Ramos (cell line): Measurements from ENCODE around the gene UNC5CL.

Experiments
- in situ Hi-C: fragments of 300-500 bp; cut with MboI; formaldehyde crosslinking; loops from one replicate; pipeline ENCODE4 v1.14.3; 2022; ENCODE audit warnings: low sequenced_read_pairs; ENCODE audit not compliant: unreplicated experiment

UNC5CL gene

GRCh38 chr6:41064841-41065240, 25.8 kb upstream of the UNC5CL start:
- in situ Hi-C loops, result no loop called here

GRCh38 chr6:41063884-41064285, 24.9 kb upstream of the UNC5CL start:
- in situ Hi-C loops, result no loop called here

GRCh38 chr6:41062056-41062455, 23.0 kb upstream of the UNC5CL start:
- in situ Hi-C loops, result no loop called here

GRCh38 chr6:41061196-41061726, 22.2 kb upstream of the UNC5CL start:
- in situ Hi-C loops, result no loop called here

GRCh38 chr6:41059556-41059955, 20.5 kb upstream of the UNC5CL start:
- in situ Hi-C loops, result no loop called here

- in situ Hi-C loops, result no loop called here
Observed at GRCh38 chr6:41058783-41059181, 19.8 kb upstream of the UNC5CL start.

GRCh38 chr6:41056768-41057490, 17.9 kb upstream of the UNC5CL start:
- in situ Hi-C loops, result no loop called here

- in situ Hi-C loops, result no loop called here
Observed at GRCh38 chr6:41055149-41055548, 16.1 kb upstream of the UNC5CL start.

- in situ Hi-C loops, result no loop called here
Observed at GRCh38 chr6:41054511-41054910, 15.5 kb upstream of the UNC5CL start.

- in situ Hi-C loops, result no loop called here
Observed at GRCh38 chr6:41053041-41053440, 14.0 kb upstream of the UNC5CL start, which contains the start of gene APOBEC2. TSS of gene APOBEC2 (plus strand) at chr6:41053202. CDS start at chr6:41053348, 146 bp downstream.

GRCh38 chr6:41051873-41052272, 12.9 kb upstream of the UNC5CL start:
- in situ Hi-C loops, result no loop called here

- in situ Hi-C loops, result no loop called here
Observed at GRCh38 chr6:41050536-41050935, 11.5 kb upstream of the UNC5CL start.

- in situ Hi-C loops, result no loop called here
Observed at GRCh38 chr6:41049955-41050354, 10.9 kb upstream of the UNC5CL start.

GRCh38 chr6:41049521-41049920, 10.5 kb upstream of the UNC5CL start:
- in situ Hi-C loops, result no loop called here

- in situ Hi-C loops, result no loop called here
Observed at GRCh38 chr6:41047745-41048732, 9.0 kb upstream of the UNC5CL start.

- in situ Hi-C loops, result no loop called here
Observed at GRCh38 chr6:41047306-41047705, 8.3 kb upstream of the UNC5CL start.

GRCh38 chr6:41046084-41046483, 7.1 kb upstream of the UNC5CL start:
- in situ Hi-C loops, result no loop called here

- in situ Hi-C loops, result no loop called here
Observed at GRCh38 chr6:41045664-41046063, 6.6 kb upstream of the UNC5CL start.

GRCh38 chr6:41043151-41043550, 4.1 kb upstream of the UNC5CL start:
- in situ Hi-C loops, result no loop called here

GRCh38 chr6:41042226-41043055, 3.4 kb upstream of the UNC5CL start, which contains the start of gene TSPO2:
TSS of gene TSPO2 (plus strand) at chr6:41042467. CDS start at chr6:41042986, 519 bp downstream.
- in situ Hi-C loops, result no loop called here
